Osteoblast (primary cell): ENCODE data around the gene N4BP2L1. TPM values are rescaled to one million over a fixed set of nuclear protein-coding genes. Genes with fewer than 3 reads are reported as not detected.

Experiments used
- DNase-seq: peaks from one replicate; pipeline ENCODE4 v3.0.0; 2011; ENCODE audit warnings: low spot score, mixed read lengths; ENCODE audit not compliant: insufficient read length; ENCODE audit errors: missing footprints
- H2AFZ ChIP-seq: 2 replicates; pipeline ENCODE4 v1.6.0; 2011; ENCODE audit warnings: mild to moderate bottlenecking, low read length
- H3K27ac ChIP-seq: 2 replicates; pipeline ENCODE4 v1.5.1; 2011; ENCODE audit warnings: mild to moderate bottlenecking, low read depth, low read length, moderate library complexity
- H3K27me3 ChIP-seq: 2 replicates; pipeline ENCODE4 v1.6.0; 2012; ENCODE audit warnings: mild to moderate bottlenecking, control low read depth, inconsistent platforms, low read length, moderate library complexity; ENCODE audit not compliant: insufficient read depth
- H3K36me3 ChIP-seq: 2 replicates; pipeline ENCODE4 v1.5.1; 2011; ENCODE audit warnings: mild to moderate bottlenecking, low read length, control low read depth, moderate library complexity; ENCODE audit not compliant: insufficient read depth
- H3K4me1 ChIP-seq: 2 replicates; pipeline ENCODE4 v1.5.1; 2011; ENCODE audit warnings: mild to moderate bottlenecking, low read length, control low read depth, moderate library complexity; ENCODE audit not compliant: insufficient read depth
- H3K4me2 ChIP-seq: 2 replicates; pipeline ENCODE4 v1.6.0; 2011; ENCODE audit warnings: mild to moderate bottlenecking, low read length; ENCODE audit not compliant: insufficient read depth
- H3K4me3 ChIP-seq: fragments of 200-600 bp; sonication (generic); 3 replicates; pipeline ENCODE4 v1.5.1; 2012; ENCODE audit warnings: mild to moderate bottlenecking, low read length, inconsistent platforms; ENCODE audit not compliant: insufficient read depth
- H3K79me2 ChIP-seq: 2 replicates; pipeline ENCODE4 v1.6.0; 2012; ENCODE audit warnings: mild to moderate bottlenecking, low read length, control low read depth, inconsistent platforms; ENCODE audit not compliant: insufficient read depth
- H3K9me3 ChIP-seq: 2 replicates; pipeline ENCODE4 v1.5.1; 2011; ENCODE audit warnings: low read depth, low read length, control low read depth
- H4K20me1 ChIP-seq: 2 replicates; pipeline ENCODE4 v1.6.0; 2012; ENCODE audit warnings: mild to moderate bottlenecking, low read length, control low read depth; ENCODE audit not compliant: insufficient read depth
- total RNA-seq: library from RNA; depleted of rRNA; stranded (reverse); fragments of >200 nt; gene quantifications from 2 replicates; pipeline ENCODE4 v1.2.3, GENCODE V29; 2012
- TF ChIP-seq, protein P1 (sequence below): IDR thresholded peaks from 2 replicates; pipeline ENCODE4 v1.5.1; 2011; ENCODE audit warnings: mild to moderate bottlenecking, low read depth, low read length, moderate library complexity; ENCODE audit errors: extremely low read depth

The N4BP2L1 gene
- total RNA-seq, 1 donor = 11.2 TPM

DNA sequence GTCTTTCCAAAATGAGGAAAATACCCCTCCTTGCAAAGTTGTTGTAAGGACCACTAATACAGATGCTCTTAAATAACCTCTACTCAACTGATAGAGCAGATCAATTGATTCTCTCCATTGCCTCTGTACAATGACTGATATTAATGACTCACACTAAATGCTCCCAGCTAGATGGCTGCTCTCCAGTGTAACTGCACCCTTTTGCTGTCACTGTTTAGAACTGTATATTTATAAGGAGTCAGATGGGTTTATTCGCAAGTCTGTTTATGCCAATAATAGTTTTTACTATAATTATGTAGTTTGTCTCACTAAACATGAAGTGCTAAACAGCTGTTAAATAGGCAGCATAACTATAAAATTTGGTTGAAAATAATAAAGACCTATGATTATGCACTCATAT, 21.0 kb upstream of the N4BP2L1 start:
- no peaks in the 10 kb centered on the region for H3K36me3 ChIP-seq
- no peak overlapping the region for H2AFZ ChIP-seq
- DNase-seq = no peak
- H4K20me1 ChIP-seq = no peaks in the 10 kb centered on the region
- TF ChIP-seq, protein P1, sequence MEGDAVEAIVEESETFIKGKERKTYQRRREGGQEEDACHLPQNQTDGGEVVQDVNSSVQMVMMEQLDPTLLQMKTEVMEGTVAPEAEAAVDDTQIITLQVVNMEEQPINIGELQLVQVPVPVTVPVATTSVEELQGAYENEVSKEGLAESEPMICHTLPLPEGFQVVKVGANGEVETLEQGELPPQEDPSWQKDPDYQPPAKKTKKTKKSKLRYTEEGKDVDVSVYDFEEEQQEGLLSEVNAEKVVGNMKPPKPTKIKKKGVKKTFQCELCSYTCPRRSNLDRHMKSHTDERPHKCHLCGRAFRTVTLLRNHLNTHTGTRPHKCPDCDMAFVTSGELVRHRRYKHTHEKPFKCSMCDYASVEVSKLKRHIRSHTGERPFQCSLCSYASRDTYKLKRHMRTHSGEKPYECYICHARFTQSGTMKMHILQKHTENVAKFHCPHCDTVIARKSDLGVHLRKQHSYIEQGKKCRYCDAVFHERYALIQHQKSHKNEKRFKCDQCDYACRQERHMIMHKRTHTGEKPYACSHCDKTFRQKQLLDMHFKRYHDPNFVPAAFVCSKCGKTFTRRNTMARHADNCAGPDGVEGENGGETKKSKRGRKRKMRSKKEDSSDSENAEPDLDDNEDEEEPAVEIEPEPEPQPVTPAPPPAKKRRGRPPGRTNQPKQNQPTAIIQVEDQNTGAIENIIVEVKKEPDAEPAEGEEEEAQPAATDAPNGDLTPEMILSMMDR = no peak
- no peak overlapping the region for H3K4me2 ChIP-seq
- no peaks in the 10 kb centered on the region for H3K79me2 ChIP-seq
- H3K27ac ChIP-seq = no peak overlapping the region
- H3K4me3 ChIP-seq = no peak overlapping the region
- H3K9me3 ChIP-seq = no peaks in the 10 kb centered on the region
- no peaks in the 10 kb centered on the region for H3K4me1 ChIP-seq
- H3K27me3 ChIP-seq = no peaks in the 10 kb centered on the region

DNA sequence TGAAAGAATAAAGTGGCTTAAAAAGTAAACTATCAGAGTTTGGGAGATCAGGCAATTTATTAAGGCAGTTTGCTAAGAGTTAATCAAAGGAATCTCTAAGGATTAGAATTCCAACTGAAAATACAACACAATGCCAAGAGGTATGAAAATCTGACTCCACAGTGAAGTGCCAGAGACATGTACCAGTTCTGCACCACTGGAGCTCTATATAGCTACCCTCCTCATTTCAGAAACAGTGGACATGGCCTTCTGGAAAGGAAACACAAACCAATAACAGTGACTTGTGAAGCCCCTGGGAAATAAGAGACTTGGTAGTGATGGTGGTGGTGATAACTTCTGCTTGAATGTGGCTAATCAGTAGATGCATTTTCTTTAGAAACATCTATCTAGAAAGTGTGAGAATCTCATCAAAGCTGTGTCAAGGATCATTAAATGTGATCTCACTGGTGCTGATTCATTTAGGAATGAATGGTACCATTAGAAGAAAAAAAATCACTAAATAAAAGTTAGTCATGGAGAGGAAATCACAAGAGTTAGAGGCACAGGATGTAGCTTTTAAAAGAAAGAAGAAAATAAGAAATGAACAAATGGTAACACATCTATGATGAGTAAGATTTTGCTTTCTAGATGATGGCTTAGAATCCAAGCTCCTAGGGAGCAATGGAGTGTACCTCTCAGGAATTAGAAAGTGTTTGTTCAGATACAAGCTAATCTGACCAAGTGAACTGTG, 20.1 kb upstream of the N4BP2L1 start:
- DNase-seq = no peak
- Histone ChIP-seq H3K27ac (no peak overlapping the region), H4K20me1 (no peaks in the 10 kb centered on the region), H3K27me3 (no peaks in the 10 kb centered on the region), H2AFZ (no peak overlapping the region), H3K9me3 (no peaks in the 10 kb centered on the region), H3K4me2 (no peak overlapping the region), H3K79me2 (no peaks in the 10 kb centered on the region), H3K4me3 (no peak overlapping the region), H3K36me3 (no peaks in the 10 kb centered on the region), H3K4me1 (no peaks in the 10 kb centered on the region)
- TF ChIP-seq, protein P1 = no peak

DNA sequence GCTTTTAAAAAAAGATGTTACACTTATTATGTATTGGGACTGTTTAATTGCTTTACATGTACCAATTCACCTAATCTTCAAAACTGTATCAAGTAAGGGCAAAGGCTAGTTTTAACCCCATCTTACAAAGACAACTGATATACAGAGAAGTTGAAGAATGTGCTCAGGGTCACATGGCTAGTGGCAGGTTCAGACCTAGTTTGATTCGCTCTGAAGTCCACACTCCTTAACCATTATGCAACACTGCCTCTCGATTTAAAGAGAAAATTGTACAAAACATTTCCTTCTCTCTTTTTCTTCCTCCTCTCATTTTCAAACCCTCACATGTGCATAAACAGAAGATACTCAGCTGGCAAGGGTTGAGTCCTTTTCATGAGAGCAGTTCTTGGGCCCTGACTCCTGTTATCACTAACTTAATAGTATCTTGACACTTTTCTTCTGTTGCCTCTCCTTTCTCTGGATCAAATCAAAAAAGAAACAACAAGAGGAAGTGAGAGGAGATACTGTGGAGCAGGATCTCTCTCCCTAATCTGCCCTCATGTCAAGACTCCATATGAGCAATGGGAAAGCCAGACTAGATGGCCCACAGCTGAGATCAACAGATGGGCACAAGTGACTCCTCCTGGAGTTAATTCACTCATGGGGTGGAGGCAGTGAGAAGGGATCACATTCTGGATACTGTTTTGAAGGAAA, 19.0 kb upstream of the N4BP2L1 start:
- no peak overlapping the region for H2AFZ ChIP-seq
- TF ChIP-seq, protein P1 = no peak
- H3K4me1 ChIP-seq = no peaks in the 10 kb centered on the region
- no peaks in the 10 kb centered on the region for H3K36me3 ChIP-seq
- no peaks in the 10 kb centered on the region for H3K79me2 ChIP-seq
- no peaks in the 10 kb centered on the region for H3K9me3 ChIP-seq
- H3K27me3 ChIP-seq = no peaks in the 10 kb centered on the region
- H4K20me1 ChIP-seq = no peaks in the 10 kb centered on the region
- no peak for DNase-seq
- no peak overlapping the region for H3K4me3 ChIP-seq
- H3K4me2 ChIP-seq = no peak overlapping the region
- H3K27ac ChIP-seq = no peak overlapping the region

DNA sequence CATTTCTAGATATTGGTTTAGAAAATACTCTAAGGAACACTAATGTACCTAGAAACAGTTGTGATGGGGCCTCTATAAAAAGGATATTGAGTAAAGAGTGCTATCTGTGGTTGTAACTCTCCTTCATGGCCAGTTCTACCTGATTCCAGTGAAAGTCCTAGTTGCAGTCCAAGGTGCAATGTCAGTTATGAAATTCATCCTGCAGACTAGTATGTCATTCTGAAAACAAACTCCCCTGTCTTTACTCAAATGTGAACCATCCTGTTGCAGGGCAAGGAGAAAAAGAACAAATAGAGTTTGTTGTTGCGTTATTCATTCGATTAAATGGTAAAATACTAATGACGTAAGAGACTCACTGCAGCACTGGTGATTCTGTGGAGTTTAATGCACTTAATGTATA, 18.3 kb upstream of the N4BP2L1 start:
- Histone ChIP-seq H3K27me3 (no peaks in the 10 kb centered on the region), H3K4me3 (no peak overlapping the region), H3K4me1 (no peaks in the 10 kb centered on the region), H3K4me2 (no peak overlapping the region), H3K27ac (no peak overlapping the region), H2AFZ (no peak overlapping the region), H4K20me1 (no peaks in the 10 kb centered on the region), H3K9me3 (no peaks in the 10 kb centered on the region), H3K79me2 (no peaks in the 10 kb centered on the region), H3K36me3 (no peaks in the 10 kb centered on the region)
- DNase-seq = no peak
- TF ChIP-seq, protein P1 = no peak
